PFSK-1 (cell line): ENCODE results near the gene TBC1D17.

Experiments
- FOXP2 ChIP-seq: optimal IDR thresholded peaks from 2 replicates; pipeline ENCODE3; 2011; ENCODE audit warnings: borderline replicate concordance, control low read depth, inconsistent platforms; ENCODE audit not compliant: insufficient read depth; ENCODE audit errors: extremely low read length, extremely low read depth
- POLR2AphosphoS5 ChIP-seq: IDR thresholded peaks from 2 replicates; pipeline ENCODE4 v1.6.1; 2012; ENCODE audit warnings: low read depth, mild to moderate bottlenecking, control low read depth, low read length, moderate library complexity
- REST ChIP-seq, 2 experiments: IDR thresholded peaks; 2 replicates each; pipeline versions ENCODE4 v1.6.1 to v1.8.0; 2011 to 2012; ENCODE audit warnings: low read depth in 2 of 2, low read length in 2 of 2, control low read depth in 1 of 2, inconsistent platforms in 1 of 2, mild to moderate bottlenecking in 1 of 2, moderate library complexity in 1 of 2; ENCODE audit not compliant: insufficient read depth in 1 of 2
- SIN3A ChIP-seq: IDR thresholded peaks from 2 replicates; pipeline ENCODE4 v1.6.1; 2012; ENCODE audit warnings: mild to moderate bottlenecking, low read length, moderate library complexity, borderline replicate concordance; ENCODE audit not compliant: insufficient read depth
- TAF1 ChIP-seq: IDR thresholded peaks from 2 replicates; pipeline ENCODE4 v1.6.1; 2012; ENCODE audit warnings: low read length, control low read depth, borderline replicate concordance; ENCODE audit not compliant: insufficient read depth

The TBC1D17 gene

GRCh38 chr19:49857838-49858087 is 19.7 kb upstream of the TBC1D17 start:
- TF ChIP-seq SIN3A: no peak
- no peak for TF ChIP-seq REST (IDR thresholded peaks at IDR 0.05; ENCODE audit: insufficient read depth in 1 of 2, low read depth in 2 of 2, low read length in 2 of 2)
- no peak for TF ChIP-seq TAF1
- no peak; the same call in 1 of the 2 replicates for TF ChIP-seq POLR2AphosphoS5
- no peak for TF ChIP-seq FOXP2

GRCh38 chr19:49858088-49858985 is 19.2 kb upstream of the TBC1D17 start:
- TF ChIP-seq REST (IDR thresholded peaks at IDR 0.05; ENCODE audit: insufficient read depth in 1 of 2, low read depth in 2 of 2, low read length in 2 of 2) (no peak), POLR2AphosphoS5 (peak; percentile 46; the same call in 1 of the 2 replicates)

- TF ChIP-seq POLR2AphosphoS5 (no peak), TAF1 (no peak), REST (IDR thresholded peaks at IDR 0.05; ENCODE audit: insufficient read depth in 1 of 2, low read depth in 2 of 2, low read length in 2 of 2) (no peak), SIN3A (no peak), FOXP2 (no peak)
Measured at GRCh38 chr19:49859682-49860335, 17.7 kb upstream of the TBC1D17 start.

GRCh38 chr19:49860336-49861102 is 17.0 kb upstream of the TBC1D17 start:
- peak; percentile 19; the same call in 1 of the 2 replicates for TF ChIP-seq POLR2AphosphoS5
- no peak for TF ChIP-seq FOXP2

- TF ChIP-seq POLR2AphosphoS5: peak; percentile 9; the same call in 1 of the 2 replicates
- TF ChIP-seq REST (IDR thresholded peaks at IDR 0.05; ENCODE audit: insufficient read depth in 1 of 2, low read depth in 2 of 2, low read length in 2 of 2): no peak
Measured at GRCh38 chr19:49861107-49861506, 16.4 kb upstream of the TBC1D17 start.
